Measurements from ENCODE around the gene SEMG1.

GRCh38 chr20:45163083-45163803 is 43.6 kb upstream of the SEMG1 start:
- TF ChIP-seq GATA2 (IDR thresholded peaks at IDR 0.05; ENCODE audit: low read depth, low read length) (no peak), GATA3 (IDR thresholded peaks at IDR 0.05; ENCODE audit: low read depth, low read length) (no peak)

Data from SH-SY5Y (cell line).